ENCODE data around the gene TBC1D8B.

The TBC1D8B gene

DNA sequence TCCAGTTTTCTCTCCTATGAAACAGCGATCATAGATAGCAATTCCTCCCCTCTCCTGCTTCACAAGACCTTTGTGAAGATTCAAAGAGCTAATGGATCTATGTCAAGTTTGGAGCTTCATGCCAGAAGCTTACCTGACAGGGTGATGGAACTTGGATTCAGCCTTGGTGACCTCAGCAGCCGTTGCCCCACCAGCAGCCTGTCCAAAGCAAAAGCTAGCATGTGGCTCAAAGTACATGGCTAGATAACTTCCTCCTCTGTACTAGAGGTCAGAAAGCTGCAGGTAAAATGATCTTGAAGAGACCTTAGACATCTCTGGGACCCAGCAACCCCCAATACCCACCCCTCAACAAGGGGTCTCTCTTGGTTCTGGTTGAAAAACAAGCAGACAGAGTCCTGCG is 98.9 kb downstream of the TBC1D8B start:
- Histone ChIP-seq H3K79me1 (ENCODE audit: low read depth, low read length) (no peaks in the 10 kb centered on the region), H2BK12ac (ENCODE audit: low read length) (no peak overlapping the region), H4K8ac (ENCODE audit: low read depth, low read length) (no peak overlapping the region), H3K4me3 (ENCODE audit: low read length in 2 of 2) (no peak overlapping the region), H3K9me3 (replicated peaks in 1 of 2; ENCODE audit: control insufficient read depth in 2 of 2, insufficient read depth in 1 of 2, low read depth in 1 of 2, low read length in 2 of 2) (no peaks in the 10 kb centered on the region), H3K27me3 (ENCODE audit: control insufficient read depth in 3 of 3, insufficient read depth in 3 of 3, low read depth in 1 of 3, low read length in 3 of 3) (peaks cover 0 to 9% (median 0%) of the 10 kb centered on the region in 3 experiments), H4K91ac (ENCODE audit: low read depth, low read length, poor library complexity) (no peak overlapping the region), H3K14ac (ENCODE audit: low read length) (no peak overlapping the region), H3K18ac (ENCODE audit: low read length) (no peak overlapping the region), H2BK120ac (ENCODE audit: low read depth, low read length) (no peak overlapping the region), H3K4me2 (ENCODE audit: insufficient read depth, low read length, poor library complexity, severe bottlenecking) (no peak overlapping the region), H3K27ac (replicated peaks; ENCODE audit: low read length) (no peak overlapping the region), H2AFZ (ENCODE audit: low read length) (no peak overlapping the region), H3K9ac (ENCODE audit: low read depth, low read length, poor library complexity) (no peak overlapping the region), H3K4ac (ENCODE audit: low read length) (no peak overlapping the region), H3K36me3 (replicated peaks in 1 of 2; ENCODE audit: control insufficient read depth in 2 of 2, insufficient read depth in 2 of 2, low read length in 2 of 2) (no peaks in the 10 kb centered on the region), H2AK5ac (ENCODE audit: low read depth, low read length) (peak overlapping the region; percentile 9), H3K4me1 (ENCODE audit: control insufficient read depth in 2 of 2, insufficient read depth in 1 of 2, low read depth in 1 of 2, low read length in 2 of 2) (peaks cover 0 to 10% of the 10 kb centered on the region in 2 donors), H3K23ac (ENCODE audit: low read depth, low read length, poor library complexity) (no peak overlapping the region), H2BK15ac (ENCODE audit: low read length) (no peak overlapping the region), H2BK5ac (ENCODE audit: low read length) (peak overlapping the region; percentile 39)
- DNase-seq (ENCODE audit: low spot score), result no peak
- WGBS, 2 donors (ENCODE audit: extremely low coverage in 2 of 2, insufficient read length in 2 of 2, insufficient replicate concordance in 1 of 2), result no CpG with 5 or more reads among the region's 3 CpGs

DNA sequence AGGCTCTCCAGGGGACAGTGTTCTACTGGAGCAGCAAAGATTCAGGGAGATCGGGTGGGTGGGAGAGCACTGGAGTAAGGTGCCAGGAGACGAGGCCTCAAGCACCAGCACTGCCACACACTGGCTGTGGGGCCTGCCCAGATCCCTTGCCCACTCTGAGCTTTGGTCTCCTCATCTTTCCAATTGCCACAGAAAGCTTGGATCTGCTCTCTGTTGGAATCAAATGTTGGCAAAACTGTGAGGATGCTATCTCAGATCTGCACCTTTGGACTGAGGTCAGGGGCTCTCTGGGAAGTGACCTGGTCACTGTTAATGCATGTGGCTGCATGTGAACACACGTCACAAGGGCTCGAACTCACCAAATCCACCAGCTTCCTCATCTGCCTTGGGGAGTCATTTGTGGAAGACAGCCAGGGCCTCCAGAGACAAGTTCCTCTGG is 99.3 kb downstream of the TBC1D8B start:
- Histone ChIP-seq H3K9me3 (replicated peaks in 1 of 2; ENCODE audit: control insufficient read depth in 2 of 2, insufficient read depth in 1 of 2, low read depth in 1 of 2, low read length in 2 of 2) (no peaks in the 10 kb centered on the region), H3K4me2 (ENCODE audit: insufficient read depth, low read length, poor library complexity, severe bottlenecking) (no peak overlapping the region), H3K36me3 (replicated peaks in 1 of 2; ENCODE audit: control insufficient read depth in 2 of 2, insufficient read depth in 2 of 2, low read length in 2 of 2) (no peaks in the 10 kb centered on the region), H2BK120ac (ENCODE audit: low read depth, low read length) (no peak overlapping the region), H3K23ac (ENCODE audit: low read depth, low read length, poor library complexity) (no peak overlapping the region), H2BK12ac (ENCODE audit: low read length) (no peak overlapping the region), H2AK5ac (ENCODE audit: low read depth, low read length) (peak overlapping the region; percentile 9), H4K8ac (ENCODE audit: low read depth, low read length) (no peak overlapping the region), H2AFZ (ENCODE audit: low read length) (no peak overlapping the region), H3K79me1 (ENCODE audit: low read depth, low read length) (no peaks in the 10 kb centered on the region), H3K27me3 (ENCODE audit: control insufficient read depth in 3 of 3, insufficient read depth in 3 of 3, low read depth in 1 of 3, low read length in 3 of 3) (peaks cover 0 to 13% (median 0%) of the 10 kb centered on the region in 3 experiments), H3K14ac (ENCODE audit: low read length) (no peak overlapping the region), H3K4ac (ENCODE audit: low read length) (no peak overlapping the region), H3K27ac (replicated peaks; ENCODE audit: low read length) (no peak overlapping the region), H3K4me1 (ENCODE audit: control insufficient read depth in 2 of 2, insufficient read depth in 1 of 2, low read depth in 1 of 2, low read length in 2 of 2) (peaks cover 0 to 10% of the 10 kb centered on the region in 2 donors), H2BK5ac (ENCODE audit: low read length) (peak overlapping the region; percentile 39), H3K9ac (ENCODE audit: low read depth, low read length, poor library complexity) (no peak overlapping the region), H3K4me3 (ENCODE audit: low read length in 2 of 2) (no peak overlapping the region), H2BK15ac (ENCODE audit: low read length) (no peak overlapping the region), H4K91ac (ENCODE audit: low read depth, low read length, poor library complexity) (no peak overlapping the region), H3K18ac (ENCODE audit: low read length) (peak overlapping the region; percentile 85)
- WGBS, 2 donors (ENCODE audit: extremely low coverage in 2 of 2, insufficient read length in 2 of 2, insufficient replicate concordance in 1 of 2), result no CpG with 5 or more reads among the region's 4 CpGs
- DNase-seq (ENCODE audit: low spot score), result no peak

DNA sequence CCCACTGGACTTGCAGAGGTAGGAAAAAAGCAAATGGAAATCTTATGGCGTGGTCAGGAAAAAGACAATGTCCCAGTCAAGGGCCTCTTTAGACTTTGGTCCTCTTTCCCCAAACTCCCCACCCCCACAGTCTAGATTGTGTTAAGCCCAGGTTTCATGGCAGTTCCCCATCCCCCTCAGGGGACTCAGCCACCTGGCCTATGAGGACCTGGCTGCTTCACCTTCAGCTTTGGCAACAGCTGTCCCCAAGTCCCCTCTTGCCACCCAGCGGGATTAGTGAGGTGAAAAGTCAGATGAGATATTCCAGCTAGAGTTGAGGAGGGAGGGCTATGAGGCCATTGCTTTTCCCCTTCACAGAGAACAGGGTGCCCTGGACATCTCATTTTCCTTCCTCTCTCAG is 100.2 kb downstream of the TBC1D8B start:
- no CpG with 5 or more reads among the region's 2 CpGs for WGBS, 2 donors (ENCODE audit: extremely low coverage in 2 of 2, insufficient read length in 2 of 2, insufficient replicate concordance in 1 of 2)

DNA sequence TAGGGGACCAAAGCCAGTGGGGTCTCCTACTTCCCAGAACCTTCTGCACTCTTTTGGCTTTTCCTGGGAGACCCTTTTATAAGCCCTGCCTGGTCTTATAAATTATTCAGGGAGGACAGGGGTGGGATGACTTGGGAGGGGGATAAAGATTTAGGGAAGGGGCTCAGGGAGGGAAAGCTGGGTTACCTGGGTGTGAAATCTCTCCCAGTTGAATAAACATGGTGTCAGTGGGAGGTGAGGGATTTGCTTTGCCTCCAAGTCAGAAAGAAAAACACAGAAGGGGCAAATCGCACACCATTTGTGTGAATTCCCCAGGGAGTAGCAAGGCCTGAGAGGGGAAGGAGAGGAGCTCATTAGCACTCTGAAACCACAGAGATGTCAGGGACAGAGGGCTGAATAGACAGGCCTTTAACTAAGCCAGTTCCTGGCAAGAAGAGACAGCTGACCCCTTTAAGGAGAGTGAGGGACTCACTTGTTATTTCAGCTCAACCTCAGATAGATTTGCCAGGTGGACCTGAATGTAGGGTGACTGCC is 100.9 kb downstream of the TBC1D8B start, which contains the start of gene RIPPLY1:
Gene RIPPLY1 (minus strand): TSS at position 51 of the 534 bp plus-strand sequence. CDS start 54 bp downstream, outside the sequence.
- no peak within 1 kb of the TSS for H2BK12ac ChIP-seq (ENCODE audit: low read length)
- H3K79me1 ChIP-seq (ENCODE audit: low read depth, low read length), result no peaks in the 10 kb centered on the region
- H3K14ac ChIP-seq (ENCODE audit: low read length), result no peak within 1 kb of the TSS
- H3K9me3 ChIP-seq (replicated peaks in 1 of 2; ENCODE audit: control insufficient read depth in 2 of 2, insufficient read depth in 1 of 2, low read depth in 1 of 2, low read length in 2 of 2), result no peaks in the 10 kb centered on the region
- no peak within 1 kb of the TSS for H2BK5ac ChIP-seq (ENCODE audit: low read length)
- H4K8ac ChIP-seq (ENCODE audit: low read depth, low read length), result no peak within 1 kb of the TSS
- no peak within 1 kb of the TSS for H3K9ac ChIP-seq (ENCODE audit: low read depth, low read length, poor library complexity)
- WGBS, 2 donors (ENCODE audit: extremely low coverage in 2 of 2, insufficient read length in 2 of 2, insufficient replicate concordance in 1 of 2), result no CpG with 5 or more reads among the region's 1 CpG
- H2AFZ ChIP-seq (ENCODE audit: low read length), result no peak within 1 kb of the TSS
- H3K27ac ChIP-seq (replicated peaks; ENCODE audit: low read length), result peak within 1 kb of the TSS; percentile 70
- no peak within 1 kb of the TSS for H3K23ac ChIP-seq (ENCODE audit: low read depth, low read length, poor library complexity)
- H3K4me3 ChIP-seq (ENCODE audit: low read length in 2 of 2), result no peak within 1 kb of the TSS
- no peak for DNase-seq (ENCODE audit: low spot score)
- H2BK15ac ChIP-seq (ENCODE audit: low read length), result no peak within 1 kb of the TSS
- peak within 1 kb of the TSS; percentile 58 for H3K18ac ChIP-seq (ENCODE audit: low read length)
- H4K91ac ChIP-seq (ENCODE audit: low read depth, low read length, poor library complexity), result no peak within 1 kb of the TSS
- H3K4me2 ChIP-seq (ENCODE audit: insufficient read depth, low read length, poor library complexity, severe bottlenecking), result no peak within 1 kb of the TSS
- H2BK120ac ChIP-seq (ENCODE audit: low read depth, low read length), result no peak within 1 kb of the TSS
- no peak within 1 kb of the TSS for H2AK5ac ChIP-seq (ENCODE audit: low read depth, low read length)
- H3K4me1 ChIP-seq (ENCODE audit: control insufficient read depth in 2 of 2, insufficient read depth in 1 of 2, low read depth in 1 of 2, low read length in 2 of 2), result peaks cover 0 to 10% of the 10 kb centered on the region in 2 donors
- peaks cover 0 to 13% (median 0%) of the 10 kb centered on the region in 3 experiments for H3K27me3 ChIP-seq (ENCODE audit: control insufficient read depth in 3 of 3, insufficient read depth in 3 of 3, low read depth in 1 of 3, low read length in 3 of 3)
- no peaks in the 10 kb centered on the region for H3K36me3 ChIP-seq (replicated peaks in 1 of 2; ENCODE audit: control insufficient read depth in 2 of 2, insufficient read depth in 2 of 2, low read length in 2 of 2)
- no peak within 1 kb of the TSS for H3K4ac ChIP-seq (ENCODE audit: low read length)

More for the DNA sequence above, 100.2 kb downstream of the TBC1D8B start:
- no peak overlapping the region for H3K4me3 ChIP-seq (ENCODE audit: low read length in 2 of 2)
- H2BK120ac ChIP-seq (ENCODE audit: low read depth, low read length), result no peak overlapping the region
- no peak overlapping the region for H2BK15ac ChIP-seq (ENCODE audit: low read length)
- H2BK5ac ChIP-seq (ENCODE audit: low read length), result no peak overlapping the region
- no peak overlapping the region for H2BK12ac ChIP-seq (ENCODE audit: low read length)
- no peak overlapping the region for H2AK5ac ChIP-seq (ENCODE audit: low read depth, low read length)
- H3K14ac ChIP-seq (ENCODE audit: low read length), result no peak overlapping the region
- peaks cover 0 to 13% (median 0%) of the 10 kb centered on the region in 3 experiments for H3K27me3 ChIP-seq (ENCODE audit: control insufficient read depth in 3 of 3, insufficient read depth in 3 of 3, low read depth in 1 of 3, low read length in 3 of 3)
- H3K4me1 ChIP-seq (ENCODE audit: control insufficient read depth in 2 of 2, insufficient read depth in 1 of 2, low read depth in 1 of 2, low read length in 2 of 2), result peaks cover 0 to 10% of the 10 kb centered on the region in 2 donors
- no peaks in the 10 kb centered on the region for H3K36me3 ChIP-seq (replicated peaks in 1 of 2; ENCODE audit: control insufficient read depth in 2 of 2, insufficient read depth in 2 of 2, low read length in 2 of 2)
- H3K4ac ChIP-seq (ENCODE audit: low read length), result no peak overlapping the region
- peak overlapping the region; percentile 70 for H3K27ac ChIP-seq (replicated peaks; ENCODE audit: low read length)
- no peaks in the 10 kb centered on the region for H3K9me3 ChIP-seq (replicated peaks in 1 of 2; ENCODE audit: control insufficient read depth in 2 of 2, insufficient read depth in 1 of 2, low read depth in 1 of 2, low read length in 2 of 2)
- no peaks in the 10 kb centered on the region for H3K79me1 ChIP-seq (ENCODE audit: low read depth, low read length)
- no peak overlapping the region for H2AFZ ChIP-seq (ENCODE audit: low read length)
- no peak overlapping the region for H3K9ac ChIP-seq (ENCODE audit: low read depth, low read length, poor library complexity)
- H3K4me2 ChIP-seq (ENCODE audit: insufficient read depth, low read length, poor library complexity, severe bottlenecking), result no peak overlapping the region
- no peak overlapping the region for H4K8ac ChIP-seq (ENCODE audit: low read depth, low read length)
- no peak for DNase-seq (ENCODE audit: low spot score)
- H4K91ac ChIP-seq (ENCODE audit: low read depth, low read length, poor library complexity), result no peak overlapping the region
- no peak overlapping the region for H3K23ac ChIP-seq (ENCODE audit: low read depth, low read length, poor library complexity)
- no peak overlapping the region for H3K18ac ChIP-seq (ENCODE audit: low read length)
